Activated CD4-positive, alpha-beta T cell treated with anti-CD3 and anti-CD28 coated beads for 48 hours (primary cell): ENCODE results near the gene SDHB.
A peak's percentile ranks its signal among the peaks of the same experiment; 100 is the strongest.
"Not testable (repeated sequence)": the region's sequence is repeated elsewhere in the genome, so short reads cannot be mapped to it uniquely, and the experiment has no call there.

Experiments
- DNase-seq: peaks from one replicate; pipeline ENCODE4 v3.0.0-alpha.2; 2020

The SDHB gene

GRCh38 chr1:17071794-17072193, 18.0 kb upstream of the SDHB start:
- no peak for DNase-seq

- no peak for DNase-seq
Measured at GRCh38 chr1:17070163-17070525, 16.3 kb upstream of the SDHB start.

GRCh38 chr1:17069452-17070162, 15.8 kb upstream of the SDHB start:
- DNase-seq = no peak

GRCh38 chr1:17068789-17069188, 15.0 kb upstream of the SDHB start:
- no peak for DNase-seq

- no peak for DNase-seq
Measured at GRCh38 chr1:17067465-17068240, 13.8 kb upstream of the SDHB start.

GRCh38 chr1:17067069-17067426, 13.2 kb upstream of the SDHB start:
- no peak for DNase-seq

- no peak for DNase-seq
Measured at GRCh38 chr1:17066361-17067068, 12.7 kb upstream of the SDHB start.

GRCh38 chr1:17065666-17066065, 11.8 kb upstream of the SDHB start:
- no peak for DNase-seq

- not testable (repeated sequence) for DNase-seq
Measured at GRCh38 chr1:17062751-17063150, 8.9 kb upstream of the SDHB start.

GRCh38 chr1:17061892-17062291, 8.1 kb upstream of the SDHB start:
- DNase-seq = no peak

- no peak for DNase-seq
Measured at GRCh38 chr1:17061486-17061885, 7.7 kb upstream of the SDHB start.

GRCh38 chr1:17060306-17060749, 6.5 kb upstream of the SDHB start:
- no peak for DNase-seq

- peak; percentile 60 for DNase-seq
Measured at GRCh38 chr1:17059391-17060305, 5.8 kb upstream of the SDHB start.

- DNase-seq = no peak
Measured at GRCh38 chr1:17056551-17056950, 2.7 kb upstream of the SDHB start.

- DNase-seq = no peak
Measured at GRCh38 chr1:17055801-17056200, 2.0 kb upstream of the SDHB start.

GRCh38 chr1:17053086-17053684, 647 bp downstream of the SDHB start:
- no peak for DNase-seq

- DNase-seq = no peak
Measured at GRCh38 chr1:17052641-17053040, 1.2 kb downstream of the SDHB start.

- DNase-seq = no peak
Measured at GRCh38 chr1:17052038-17052437, 1.8 kb downstream of the SDHB start.

- no peak for DNase-seq
Measured at GRCh38 chr1:17047924-17048323, 5.9 kb downstream of the SDHB start.

GRCh38 chr1:17046334-17046657, 7.5 kb downstream of the SDHB start:
- DNase-seq = no peak

- no peak for DNase-seq
Measured at GRCh38 chr1:17045634-17046333, 8.0 kb downstream of the SDHB start.

GRCh38 chr1:17045150-17045549, 8.7 kb downstream of the SDHB start:
- no peak for DNase-seq
